ENCODE measurements around the gene COL23A1. TPM values are rescaled to one million over a fixed set of nuclear protein-coding genes. Genes with fewer than 3 reads are reported as not detected.

COL23A1 gene
- not detected in 5 replicates for total RNA-seq (2022; extraction: Qiagen RNA extraction)

GRCh38 chr5:178590141-178590923 is at the start of gene COL23A1:
COL23A1 (minus strand) TSS chr5:178590393.

GRCh38 chr5:178626484-178627258 is 36.5 kb upstream of the COL23A1 start, which contains the start of gene CLK4:
CLK4 (minus strand) TSS chr5:178627050; CDS start chr5:178623416, 3,634 bp downstream.

GRCh38 chr5:178232124-178232919 is 357.9 kb downstream of the COL23A1 start, which contains the start of gene PHYKPL:
PHYKPL (minus strand) TSS chr5:178232802; CDS start chr5:178232550, 252 bp downstream.

GRCh38 chr5:178204182-178204934 is 385.8 kb downstream of the COL23A1 start, which contains the start of gene HNRNPAB:
HNRNPAB (plus strand) TSS chr5:178204533; CDS start chr5:178204838, 305 bp downstream.

Other genes with a start within 250 kb of the COL23A1 start
- gene CLK4, start 36.7 kb upstream of the COL23A1 start, total RNA-seq (2022; extraction: Qiagen RNA extraction): 6.5 to 10.1 TPM (median 8.7 TPM) in 5 replicates
- gene ZNF354A, start 140.3 kb upstream of the COL23A1 start, total RNA-seq (2022; extraction: Qiagen RNA extraction): 6.9 to 8.3 TPM (median 7.9 TPM) in 5 replicates